IMR-90 (cell line): ENCODE data around the gene TEPSIN. TPM values are rescaled to one million over a fixed set of nuclear protein-coding genes. Genes with fewer than 3 reads are reported as not detected.

Experiments used
- ATAC-seq: fragments of 200-7000 bp; cut with Tn5 transposase; 2 replicates; pipeline ENCODE4 v1.9.1; 2020; ENCODE audit warnings: low read depth, mild to moderate bottlenecking, moderate library complexity
- BruUV-seq: library from RNA; stranded (reverse); fragments of 400-500 nt; replicated peaks from 2 replicates; lab custom pipeline; 2021; lab: Mats Ljungman, UMichigan
- CTCF ChIA-PET: fragments of 300-600 bp; formaldehyde crosslinking; extraction: SDS; loops from one replicate; lab custom pipeline; 2021; ENCODE audit warnings: antibody characterized with exemption; lab: Yijun Ruan, JAX
- POLR2A ChIA-PET: fragments of 300-600 bp; sonication (Branson Sonifier 250); formaldehyde crosslinking; loops from one replicate; lab custom pipeline; 2022; ENCODE audit warnings: antibody characterized with exemption; ENCODE audit not compliant: unreplicated experiment; lab: Charles Lee
- DNase-seq: peaks from one replicate; pipeline ENCODE4 v3.0.0; 2013
- H2AFZ ChIP-seq: replicated peaks from 2 replicates; pipeline ENCODE3; 2013; ENCODE audit warnings: low read length, mild to moderate bottlenecking; ENCODE audit not compliant: poor library complexity
- H2AK5ac ChIP-seq: 2 replicates; pipeline ENCODE4 v1.6.1; 2013; ENCODE audit warnings: low read depth, low read length, inconsistent platforms
- H2AK9ac ChIP-seq: replicated peaks from 2 replicates; pipeline ENCODE3; 2013; ENCODE audit warnings: mild to moderate bottlenecking, low read depth, low read length, moderate library complexity; ENCODE audit not compliant: poor library complexity
- H2BK120ac ChIP-seq: 2 replicates; pipeline ENCODE4 v1.6.1; 2013; ENCODE audit warnings: low read depth, low read length, inconsistent platforms
- H2BK15ac ChIP-seq: 3 replicates; pipeline ENCODE4 v1.6.1; 2013; ENCODE audit warnings: low read depth, low read length, inconsistent platforms
- H2BK20ac ChIP-seq: 2 replicates; pipeline ENCODE4 v1.6.1; 2013; ENCODE audit warnings: low read depth, mild to moderate bottlenecking, inconsistent platforms, low read length, moderate library complexity
- H2BK5ac ChIP-seq: 2 replicates; pipeline ENCODE4 v1.6.1; 2013; ENCODE audit warnings: mild to moderate bottlenecking, low read depth, low read length, inconsistent platforms; ENCODE audit not compliant: poor library complexity, severe bottlenecking
- H3K14ac ChIP-seq: replicated peaks from 2 replicates; pipeline ENCODE4 v1.6.1; 2013; ENCODE audit warnings: low read depth, low read length, inconsistent platforms
- H3K18ac ChIP-seq: 2 replicates; pipeline ENCODE4 v1.6.1; 2013; ENCODE audit warnings: low read depth, low read length, control low read depth
- H3K23ac ChIP-seq: 2 replicates; pipeline ENCODE4 v1.6.1; 2013; ENCODE audit warnings: low read depth, low read length, inconsistent platforms
- H3K27ac ChIP-seq: 2 replicates; pipeline ENCODE4 v1.5.1; 2013; ENCODE audit warnings: mild to moderate bottlenecking, control low read depth, low read length; ENCODE audit not compliant: insufficient read depth
- H3K27me3 ChIP-seq: 2 replicates; pipeline ENCODE4 v1.6.1; 2013; ENCODE audit warnings: low read length; ENCODE audit not compliant: control insufficient read depth, insufficient read depth
- H3K36me3 ChIP-seq: 2 replicates; pipeline ENCODE4 v1.6.1; 2013; ENCODE audit warnings: low read length, mixed read lengths; ENCODE audit not compliant: control insufficient read depth, insufficient read depth
- H3K4ac ChIP-seq: 2 replicates; pipeline ENCODE4 v1.6.1; 2013; ENCODE audit warnings: low read depth, low read length, inconsistent platforms
- H3K4me1 ChIP-seq: 2 replicates; pipeline ENCODE4 v1.6.1; 2013; ENCODE audit warnings: low read length, mixed read lengths; ENCODE audit not compliant: control insufficient read depth, insufficient read depth
- H3K4me2 ChIP-seq: 2 replicates; pipeline ENCODE4 v1.6.1; 2013; ENCODE audit warnings: low read depth, mild to moderate bottlenecking, control low read depth, low read length, moderate library complexity
- H3K4me3 ChIP-seq: 2 replicates; pipeline ENCODE4 v1.5.1; 2013; ENCODE audit warnings: low read depth, mild to moderate bottlenecking, control low read depth, low read length, moderate library complexity; ENCODE audit not compliant: insufficient read depth
- H3K56ac ChIP-seq: 2 replicates; pipeline ENCODE4 v1.6.1; 2013; ENCODE audit warnings: low read length, inconsistent platforms; ENCODE audit not compliant: insufficient read depth; ENCODE audit errors: extremely low read depth
- H3K79me1 ChIP-seq, 2 experiments: 2 replicates each; pipeline ENCODE4 v1.6.1; 2013; ENCODE audit warnings: low read length in 2 of 2, inconsistent platforms in 1 of 2, low read depth in 1 of 2
- H3K9ac ChIP-seq: 2 replicates; pipeline ENCODE4 v1.6.1; 2013; ENCODE audit warnings: low read depth, low read length, control low read depth
- H3K9me1 ChIP-seq: 2 replicates; pipeline ENCODE4 v1.6.1; 2013; ENCODE audit warnings: low read length, inconsistent platforms; ENCODE audit not compliant: insufficient read depth
- H3K9me3 ChIP-seq: 2 replicates; pipeline ENCODE4 v1.6.1; 2013; ENCODE audit warnings: low read length; ENCODE audit not compliant: control insufficient read depth, insufficient read depth
- H4K20me1 ChIP-seq: 2 replicates; pipeline ENCODE4 v1.6.1; 2013; ENCODE audit warnings: low read length, inconsistent platforms; ENCODE audit not compliant: insufficient read depth
- H4K5ac ChIP-seq: 2 replicates; pipeline ENCODE4 v1.6.1; 2013; ENCODE audit warnings: mild to moderate bottlenecking, low read depth, low read length, control low read depth
- H4K8ac ChIP-seq, 2 experiments: 2 replicates each; pipeline ENCODE4 v1.6.1; 2013; ENCODE audit warnings: low read depth in 2 of 2, low read length in 2 of 2, control low read depth in 1 of 2, inconsistent platforms in 1 of 2
- H4K91ac ChIP-seq: 2 replicates; pipeline ENCODE4 v1.6.1; 2013; ENCODE audit warnings: low read depth, low read length, inconsistent platforms; ENCODE audit not compliant: insufficient read depth
- CHD1 ChIP-seq: IDR thresholded peaks from 2 replicates; pipeline ENCODE4 v1.6.1; 2012; ENCODE audit warnings: low read depth, low read length, improper control_type of control experiment
- POLR2A ChIP-seq: IDR thresholded peaks from 2 replicates; pipeline ENCODE4 v1.6.1; 2012; ENCODE audit warnings: mild to moderate bottlenecking, low read depth, low read length
- WGBS, 2 experiments: methylation state at CpG; one replicate each; pipeline versions ENCODE4 v1.1.5 to v1.1.7; 2013; ENCODE audit warnings: missing lambda C conversion rate in 2 of 2; ENCODE audit not compliant: insufficient read length in 1 of 2; ENCODE audit errors: extremely low coverage in 2 of 2; 5-methylcytosine and 5-hydroxymethylcytosine counted together
- dilution Hi-C: fragments of 300-500 bp; cut with HindIII; formaldehyde crosslinking; loops from one replicate; pipeline ENCODE4 v1.14.3; 2018; ENCODE audit warnings: low sequenced_read_pairs; ENCODE audit not compliant: unreplicated experiment
- in situ Hi-C: fragments of 300-500 bp; cut with MboI; formaldehyde crosslinking; loops from 3 replicates; pipeline ENCODE4 v1.14.3; 2019; ENCODE audit warnings: low sequenced_read_pairs, inconsistent platforms, mixed read lengths
- intact Hi-C: fragments of 100-400 bp; cut with micrococcal nuclease; formaldehyde crosslinking; loops from 2 replicates; pipeline ENCODE4 v1.10.0; 2022
- polyA plus RNA-seq, 3 experiments: library from polyadenylated mRNA; depleted of rRNA; stranded (reverse); fragments of >200 nt; gene quantifications; 2 replicates each; pipeline ENCODE4 v1.2.3, GENCODE V29; 2012; ENCODE audit warnings: low replicate concordance in 1 of 3
- total RNA-seq: library from RNA; depleted of rRNA; stranded (reverse); fragments of >200 nt; gene quantifications from 2 replicates; pipeline ENCODE4 v1.2.3, GENCODE V29; 2012

The TEPSIN gene
- total and polyA plus RNA-seq, 2 of the 4 experiments (the other 2 are of a cell fraction), result 3.2 to 28.1 TPM

DNA sequence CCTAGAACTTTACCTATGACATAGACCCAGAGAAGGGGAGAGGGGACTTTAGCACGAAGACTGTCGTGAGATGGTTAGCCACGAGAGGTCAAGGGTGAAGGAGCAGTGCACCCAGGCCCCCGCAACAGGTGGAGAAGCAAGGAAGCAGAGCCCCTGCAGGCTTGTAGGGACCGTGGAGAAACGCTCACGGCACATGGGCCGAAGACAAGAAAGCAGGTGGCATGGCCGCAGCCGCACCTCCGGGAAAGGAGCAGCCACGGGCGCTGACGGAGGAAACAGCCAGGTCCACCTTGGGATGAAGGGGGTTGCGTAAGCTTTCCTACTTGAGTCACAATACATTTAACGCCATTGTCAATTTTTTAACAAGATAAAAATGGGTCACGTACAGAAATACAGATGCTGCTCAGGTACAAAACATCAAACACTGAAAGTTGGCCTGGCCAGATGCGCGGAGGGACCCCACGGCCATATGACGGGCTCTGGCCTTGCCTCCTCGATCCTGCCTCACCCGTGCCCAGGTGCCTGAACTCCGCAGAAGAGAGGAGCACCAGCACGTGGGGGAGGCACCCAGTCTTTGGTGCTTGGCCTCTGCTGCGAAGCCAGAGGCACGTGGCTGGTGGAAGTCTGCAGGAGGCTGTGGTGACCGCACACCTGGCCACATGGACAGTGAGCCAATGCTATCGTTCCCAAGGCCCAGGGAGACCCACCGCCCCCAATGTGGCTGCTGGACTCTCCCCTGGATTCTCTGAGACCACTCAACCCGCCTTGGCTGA, 35.0 kb upstream of the TEPSIN start:
- dilution Hi-C loops, result no loop called here
- CTCF ChIA-PET, result no interaction called here
- peaks cover 62% of the 10 kb centered on the region for H3K36me3 ChIP-seq

More for the DNA sequence above, 35.0 kb upstream of the TEPSIN start:
- Histone ChIP-seq H4K8ac (no peak overlapping the region), H3K4ac (no peak overlapping the region), H3K9ac (no peak overlapping the region), H3K4me3 (no peak overlapping the region), H4K5ac (no peak overlapping the region), H4K91ac (no peak overlapping the region), H2BK120ac (no peak overlapping the region), H3K4me1 (peaks cover 11% of the 10 kb centered on the region), H2AFZ (no peak overlapping the region), H4K20me1 (peaks cover 22% of the 10 kb centered on the region), H3K27me3 (no peaks in the 10 kb centered on the region), H3K9me1 (no peaks in the 10 kb centered on the region; the same call in 1 of the 2 replicates), H3K27ac (no peak overlapping the region), H3K79me1 (peaks cover 7 to 28% of the 10 kb centered on the region in 2 experiments), H2BK20ac (no peak overlapping the region), H3K4me2 (no peak overlapping the region), H2BK15ac (no peak overlapping the region), H3K23ac (no peak overlapping the region), H3K9me3 (no peaks in the 10 kb centered on the region), H2BK5ac (no peak overlapping the region), H3K14ac (no peak overlapping the region), H3K56ac (no peak overlapping the region), H3K18ac (no peak overlapping the region), H2AK5ac (no peak overlapping the region), H2AK9ac (no peak overlapping the region)
- no peak for DNase-seq
- POLR2A ChIA-PET, result no interaction called here
- no TSS peak for BruUV-seq
- 94% methylated on average over 9 of the region's 31 CpGs; no CpG with 5 or more reads in 1 of the 2 experiments for WGBS, 2 experiments
- ATAC-seq, result no peak
- intact Hi-C loops (no loop called here), in situ Hi-C loops (no loop called here)
- no peak for TF ChIP-seq CHD1
- TF ChIP-seq POLR2A, result no peak
